Spleen (tissue), 11 donors: ENCODE data around the gene SH3BP1. TPM values are rescaled to one million over a fixed set of nuclear protein-coding genes. Genes with fewer than 3 reads are reported as not detected.
A peak's percentile ranks its signal among the peaks of the same experiment; 100 is the strongest.

ENCODE experiments used
- DNase-seq: peaks from one replicate; pipeline ENCODE4 v3.0.0-alpha.2; 2020
- H3K27ac ChIP-seq, 8 donors: fragments of 200-600 bp; sonication (generic) in 7 of 8; 1 replicate in 4 of 8; 2 replicates in 4 of 8; pipeline versions ENCODE4 v1.5.0 to v1.8.0; 2016 to 2021; ENCODE audit warnings: inconsistent platforms in 4 of 8, mild to moderate bottlenecking in 4 of 8, moderate library complexity in 1 of 8
- H3K27me3 ChIP-seq, 7 donors: fragments of 200-600 bp; sonication (generic) in 6 of 7; replicated peaks in 1 of 7; 1 replicate in 4 of 7; 2 replicates in 3 of 7; pipeline versions ENCODE4 v1.5.0 to v1.8.0; 2016 to 2021; ENCODE audit warnings: inconsistent platforms in 3 of 7, mild to moderate bottlenecking in 1 of 7
- H3K36me3 ChIP-seq, 6 donors: fragments of 200-600 bp; sonication (generic) in 5 of 6; 1 replicate in 4 of 6; 2 replicates in 2 of 6; pipeline versions ENCODE4 v1.5.0 to v1.8.0; 2016 to 2021; ENCODE audit warnings: inconsistent platforms in 2 of 6
- H3K4me1 ChIP-seq, 6 donors: fragments of 200-600 bp; sonication (generic) in 5 of 6; 1 replicate in 3 of 6; 2 replicates in 3 of 6; pipeline versions ENCODE4 v1.5.0 to v1.8.0; 2016 to 2021; ENCODE audit warnings: inconsistent platforms in 3 of 6
- H3K4me3 ChIP-seq, 8 donors: fragments of 200-600 bp; sonication (generic) in 7 of 8; 1 replicate in 4 of 8; 2 replicates in 4 of 8; pipeline versions ENCODE4 v1.5.0 to v1.8.0; 2016 to 2021; ENCODE audit warnings: inconsistent platforms in 4 of 8, mild to moderate bottlenecking in 4 of 8, moderate library complexity in 2 of 8
- H3K9me3 ChIP-seq, 8 donors: fragments of 200-600 bp; sonication (generic) in 7 of 8; 1 replicate in 4 of 8; 2 replicates in 4 of 8; pipeline versions ENCODE4 v1.5.0 to v1.8.0; 2016 to 2021; ENCODE audit warnings: inconsistent platforms in 4 of 8
- CTCF ChIP-seq, 11 experiments: fragments of 200-600 bp in 7 of 11; fragments of 450-650 bp in 4 of 11; sonication (generic) in 4 of 11; IDR thresholded peaks in 8 of 11; conservative IDR thresholded peaks in 3 of 11; 1 replicate in 7 of 11; 2 replicates in 4 of 11; pipeline versions ENCODE4 v1.4.0 to v1.8.0; 2016 to 2021; ENCODE audit warnings: antibody characterized with exemption in 11 of 11, inconsistent platforms in 4 of 11, mild to moderate bottlenecking in 1 of 11
- POLR2A ChIP-seq, 3 donors: fragments of 450-650 bp; IDR thresholded peaks; one replicate each; pipeline ENCODE4 v1.5.1; 2017; ENCODE audit warnings: antibody characterized with exemption in 3 of 3, mild to moderate bottlenecking in 1 of 3
- POLR2AphosphoS5 ChIP-seq, 3 donors: sonication (generic); formaldehyde crosslinking; IDR thresholded peaks; one replicate each; pipeline ENCODE4 v1.5.1; 2017; ENCODE audit warnings: antibody characterized with exemption in 3 of 3
- whole genome bisulfite sequencing, 5 donors: extraction: QIAGEN DNeasy Blood & Tissue Kit in 3 of 5; methylation state at CpG; one replicate each; pipeline versions ENCODE4 v1.1.5 to v1.1.7; 2013 to 2018; 5-methylcytosine and 5-hydroxymethylcytosine counted together
- intact Hi-C: fragments of 100-400 bp; cut with DNase I; formaldehyde crosslinking; loops from one replicate; pipeline ENCODE4 v1.15.0; 2023; ENCODE audit warnings: low total_unique reads
- polyA plus RNA-seq, 3 donors: library from polyadenylated mRNA; stranded (reverse); fragments of 200-250 nt; gene quantifications; one replicate each; pipeline ENCODE4 v1.2.1, GENCODE V29; 2013
- total RNA-seq, 7 donors: library from RNA; depleted of rRNA in 3 of 7; stranded (reverse); fragments of >200 nt in 3 of 7; fragmentation: NEBNext Ultra II Directional in 4 of 7; extraction: Animal tissue kit (Norgen Biotek cat#: 25700) in 4 of 7; gene quantifications; one replicate each; pipeline versions ENCODE4 v1.1.0 to v1.2.1, GENCODE V29; 2016 to 2021
- donor health status: healthy with polysubstance abuse.
- donor health status: DM: no; HTN: no; CAD: no; lungs with moderate emphysema.
- donor health status: DM: no; HTN: no; CAD: no.
- donor health status: Bipolar disorder and iron deficiency.
- donor health status: healthy.
- donor health status: DM: no; HTN: no; CAD: no.
- donor health status: DM: yes; HTN: yes; CAD: no.

Gene SH3BP1
- total and polyA plus RNA-seq, 10 donors, result 17.7 to 78.9 (median 57.2) TPM

GRCh38 chr22:37684803-37685615 lies 45.5 kb downstream of the SH3BP1 start:
- H3K4me3 ChIP-seq, result peak overlapping the region in 1 of 8 donors; percentile 79
- intact Hi-C loops, result loop anchor here (5.0 kb wide), 2 partner anchors 43 to 63 kb away; no protein-coding TSS in a partner anchor
- WGBS, 5 donors, result 78 to 82% (median 78%) methylated on average over 16 of the region's 16 CpGs
- H3K27me3 ChIP-seq, result no peaks in the 10 kb centered on the region
- DNase-seq, result no peak
- peak overlapping the region in 3 of 8 donors; percentile 92 to 95 (median 93) for H3K27ac ChIP-seq
- no peaks in the 10 kb centered on the region for H3K9me3 ChIP-seq
- peaks cover 0 to 25% (median 21%) of the 10 kb centered on the region in 6 donors for H3K36me3 ChIP-seq
- peaks cover 17 to 55% (median 37%) of the 10 kb centered on the region in 6 donors for H3K4me1 ChIP-seq
- TF ChIP-seq CTCF (IDR thresholded peaks at IDR 0.05 in 8 of 11, conservative IDR thresholded peaks at IDR 0.05 in 3 of 11), result no peak
- TF ChIP-seq POLR2A (IDR thresholded peaks at IDR 0.05), result no peak
- TF ChIP-seq POLR2AphosphoS5 (IDR thresholded peaks at IDR 0.05), result no peak

DNA sequence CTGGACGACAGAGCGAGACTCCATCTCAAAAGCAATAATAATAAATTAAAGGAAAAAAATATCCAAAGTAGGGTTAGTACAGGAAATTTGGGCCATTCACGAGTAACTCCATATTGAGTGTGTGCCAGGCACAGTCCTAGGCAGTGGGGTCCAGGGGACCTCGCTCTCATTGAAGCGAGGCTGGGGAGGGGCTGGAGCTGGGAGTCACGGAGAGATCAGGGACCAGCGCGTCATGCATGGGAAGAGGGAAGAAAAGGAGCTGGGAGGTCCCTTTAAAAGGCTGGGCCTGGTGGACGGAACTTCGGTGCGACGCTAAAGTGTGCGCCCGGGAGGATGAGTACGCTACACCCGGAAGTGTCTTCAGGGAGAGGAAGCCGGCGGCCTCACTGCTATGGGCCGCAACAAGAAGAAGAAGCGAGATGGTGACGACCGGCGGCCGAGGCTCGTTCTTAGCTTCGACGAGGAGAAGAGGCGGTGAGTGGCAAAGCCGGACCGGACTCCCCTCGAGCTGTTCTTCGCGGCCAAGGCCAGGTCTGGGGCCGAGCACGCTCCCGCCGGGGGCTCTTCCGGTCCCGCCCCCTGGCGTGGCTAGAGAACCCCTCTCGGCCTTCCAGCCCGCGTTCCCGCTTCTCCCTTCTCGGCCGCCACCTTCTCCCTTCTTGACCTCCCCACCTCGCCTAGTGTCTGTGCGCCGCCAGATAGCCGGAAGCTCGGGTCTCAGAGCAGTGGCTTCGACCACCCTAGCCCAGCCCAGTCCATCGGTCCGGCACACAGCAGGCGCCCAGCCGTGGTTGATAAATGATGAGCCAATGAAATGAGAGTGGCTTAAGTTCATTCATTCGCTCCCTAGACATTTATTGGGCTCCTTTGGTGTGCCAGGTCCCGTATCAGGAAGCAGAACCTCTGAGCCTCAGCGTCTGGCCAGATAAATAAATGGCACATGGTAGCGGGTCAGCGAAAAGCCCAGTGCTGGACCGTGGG lies 46.8 kb downstream of the SH3BP1 start, which contains the start of gene NOL12:
TSS of gene NOL12 (plus strand) at position 342 of the 981 bp plus-strand sequence. CDS start at position 392, 50 bp downstream.
- DNase-seq, result peak; percentile 94
- intact Hi-C loops, result no loop called here
- TF ChIP-seq POLR2A (IDR thresholded peaks at IDR 0.05) (no peak), CTCF (IDR thresholded peaks at IDR 0.05 in 8 of 11, conservative IDR thresholded peaks at IDR 0.05 in 3 of 11) (peak in 4 of 11 experiments; percentile 7 to 21 (median 17)), POLR2AphosphoS5 (IDR thresholded peaks at IDR 0.05) (peak; percentile 84 to 90 (median 89))
- WGBS, 5 donors, result 2 to 3% (median 3%) methylated on average over 61 to 62 of the region's 62 CpGs
- Histone ChIP-seq H3K27ac (peak within 1 kb of the TSS; percentile 84 to 95 (median 88)), H3K4me3 (peak within 1 kb of the TSS; percentile 79 to 99 (median 98)), H3K27me3 (no peaks in the 10 kb centered on the region), H3K36me3 (peaks cover 0 to 36% (median 34%) of the 10 kb centered on the region in 6 donors), H3K9me3 (no peaks in the 10 kb centered on the region), H3K4me1 (peaks cover 16 to 46% (median 33%) of the 10 kb centered on the region in 6 donors)

- no peaks in the 10 kb centered on the region for H3K27me3 ChIP-seq
- no peak for DNase-seq
- no peaks in the 10 kb centered on the region for H3K9me3 ChIP-seq
- H3K36me3 ChIP-seq, result peaks cover 0 to 74% (median 62%) of the 10 kb centered on the region in 6 donors
- H3K4me3 ChIP-seq, result no peak overlapping the region
- WGBS, 5 donors, result 89 to 97% (median 92%) methylated on average over 4 to 7 of the region's 7 CpGs
- intact Hi-C loops, result no loop called here
- H3K27ac ChIP-seq, result no peak overlapping the region
- no peak for TF ChIP-seq POLR2A (IDR thresholded peaks at IDR 0.05)
- TF ChIP-seq POLR2AphosphoS5 (IDR thresholded peaks at IDR 0.05), result no peak
- no peak for TF ChIP-seq CTCF (IDR thresholded peaks at IDR 0.05 in 8 of 11, conservative IDR thresholded peaks at IDR 0.05 in 3 of 11)
- peaks cover 11 to 35% (median 26%) of the 10 kb centered on the region in 6 donors for H3K4me1 ChIP-seq
These were observed 50.9 kb downstream of the SH3BP1 start for GRCh38 chr22:37690407-37690806.
